ENCODE measurements around the gene C10orf105. TPM values are rescaled to one million over a fixed set of nuclear protein-coding genes. Genes with fewer than 3 reads are reported as not detected.

C10orf105 gene
- total RNA-seq, 1 experiment from 2014 or later = not detected

DNA sequence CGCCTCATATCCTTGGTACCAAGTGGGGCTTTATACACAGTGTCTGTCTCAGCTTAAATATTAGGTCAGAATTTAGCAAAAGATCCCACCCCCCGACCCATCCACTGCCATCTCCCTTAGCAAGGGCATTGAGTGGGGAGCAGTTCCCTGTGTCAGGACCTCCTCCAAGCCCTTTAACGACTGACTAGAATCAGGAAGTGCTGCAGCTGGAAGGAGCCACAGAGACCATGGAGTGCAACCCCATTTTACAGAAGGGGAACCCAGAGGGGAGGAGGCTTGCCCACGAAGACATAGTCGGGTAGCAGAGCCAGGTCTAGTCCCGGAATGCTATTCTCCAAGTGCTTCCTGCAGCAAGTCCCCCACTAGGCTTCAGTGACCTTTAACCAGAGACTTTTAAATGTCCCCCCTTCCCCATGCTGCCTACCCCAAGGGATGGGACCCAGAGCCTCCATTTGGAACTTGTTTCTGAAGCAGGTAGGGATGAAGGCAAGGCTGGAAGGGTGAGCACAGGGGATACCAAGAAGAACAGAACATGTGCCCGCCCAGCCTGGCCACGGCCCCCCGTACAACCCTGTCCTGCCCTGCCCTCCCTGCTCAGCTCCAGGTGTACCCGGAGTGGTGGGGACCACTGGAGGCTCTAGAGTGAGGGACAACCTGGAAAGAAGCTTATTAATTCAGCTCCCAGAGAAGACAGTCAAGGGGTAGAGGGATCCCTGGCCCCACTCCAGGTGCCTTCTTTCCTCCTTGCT is 41.3 kb downstream of the C10orf105 start:
- DNase-seq (ENCODE audit: low read depth) = no peak

DNA sequence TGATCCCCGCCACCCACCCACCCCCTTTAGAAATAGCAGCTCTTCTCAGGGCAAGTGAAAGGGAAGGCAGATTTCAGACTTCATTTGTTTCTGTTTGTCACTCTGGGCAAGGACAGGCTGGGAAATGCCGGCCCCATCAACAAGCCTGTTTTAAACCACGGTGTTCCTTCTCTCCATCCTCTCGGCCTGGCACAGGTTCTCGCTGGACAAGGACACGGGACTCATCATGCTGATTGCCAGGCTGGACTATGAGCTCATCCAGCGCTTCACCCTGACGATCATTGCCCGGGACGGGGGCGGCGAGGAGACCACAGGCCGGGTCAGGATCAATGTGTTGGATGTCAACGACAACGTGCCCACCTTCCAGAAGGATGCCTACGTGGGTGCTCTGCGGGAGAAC is 42.3 kb downstream of the C10orf105 start:
- DNase-seq (ENCODE audit: low read depth) = no peak

DNA sequence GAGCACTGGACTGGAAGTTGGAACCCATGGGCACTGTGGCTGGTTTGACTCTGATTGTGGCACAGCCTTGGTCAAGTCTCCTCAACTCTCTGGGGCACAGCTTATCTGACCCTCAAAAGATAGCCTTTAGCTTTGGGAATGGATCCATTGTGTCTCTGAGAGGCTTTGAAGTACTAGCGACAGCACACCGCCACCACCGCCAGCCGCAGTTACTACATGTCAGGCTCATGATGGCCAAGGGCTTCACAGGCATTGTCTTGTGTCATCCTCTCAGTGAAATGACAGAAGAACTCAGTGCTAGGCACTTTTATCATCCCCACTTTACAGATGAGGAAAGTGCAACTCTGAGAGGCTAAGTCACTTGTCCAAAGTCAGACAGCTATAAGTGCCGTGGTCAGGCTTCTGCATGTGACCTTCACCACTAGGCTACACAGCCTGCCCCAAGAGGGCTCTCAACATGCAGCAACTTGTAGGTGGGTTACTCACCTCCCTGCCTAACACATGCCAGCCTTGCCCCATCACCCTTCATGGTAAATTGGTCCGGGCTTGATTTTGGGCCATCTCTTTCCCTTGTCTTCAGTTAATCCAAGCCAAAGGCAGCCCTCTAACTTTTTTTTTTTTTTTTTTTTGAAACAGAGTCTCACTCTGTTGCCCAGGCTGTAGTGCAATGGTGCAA is 44.1 kb downstream of the C10orf105 start:
- no peak for DNase-seq (ENCODE audit: low read depth)

DNA sequence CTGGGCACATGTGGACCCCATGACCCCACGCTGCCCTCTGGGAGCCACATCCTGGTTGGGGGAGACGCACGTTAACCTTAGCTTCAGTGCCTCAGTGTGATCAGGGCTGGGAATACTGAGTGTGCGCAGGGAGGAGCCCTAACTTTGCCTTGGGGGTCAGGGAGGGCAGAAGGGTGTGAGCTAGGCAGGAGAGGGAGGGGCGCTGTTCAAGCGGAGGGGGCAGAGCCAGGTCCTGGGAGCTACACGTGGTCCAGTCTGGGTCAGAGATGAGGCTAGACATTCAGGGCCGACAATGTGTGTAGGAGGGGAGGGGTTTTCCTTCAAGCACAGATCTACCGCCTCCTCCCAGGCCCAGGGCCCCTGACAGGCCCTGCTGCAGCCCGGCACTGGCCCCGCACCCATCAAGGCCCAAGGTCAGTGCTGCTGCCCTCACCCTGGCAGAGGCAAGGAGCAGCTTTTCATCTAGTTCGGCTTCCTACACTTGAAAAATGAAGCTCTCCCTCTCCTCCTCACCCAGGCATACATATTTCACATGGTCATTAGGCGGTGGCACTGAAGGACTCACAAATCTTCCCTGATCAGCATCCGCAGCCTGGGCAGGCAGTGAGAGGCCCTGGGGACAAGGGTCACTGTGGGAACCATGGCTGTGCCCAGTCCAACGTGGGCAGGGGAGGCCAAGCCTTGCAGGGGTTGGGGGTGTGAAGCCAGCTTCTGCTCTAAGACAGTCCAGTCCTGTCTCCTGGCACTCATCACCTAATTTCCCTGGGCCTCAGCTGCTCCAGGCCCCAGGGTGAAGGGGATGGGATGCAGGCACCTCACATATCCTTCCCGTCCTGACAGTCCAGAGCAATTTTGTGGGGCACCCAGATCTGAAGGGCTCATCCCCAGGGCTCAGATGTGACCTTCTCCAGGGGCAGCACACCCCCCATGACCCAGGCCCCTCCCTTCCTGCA is 47.3 kb downstream of the C10orf105 start:
- DNase-seq (ENCODE audit: low read depth) = no peak

DNA sequence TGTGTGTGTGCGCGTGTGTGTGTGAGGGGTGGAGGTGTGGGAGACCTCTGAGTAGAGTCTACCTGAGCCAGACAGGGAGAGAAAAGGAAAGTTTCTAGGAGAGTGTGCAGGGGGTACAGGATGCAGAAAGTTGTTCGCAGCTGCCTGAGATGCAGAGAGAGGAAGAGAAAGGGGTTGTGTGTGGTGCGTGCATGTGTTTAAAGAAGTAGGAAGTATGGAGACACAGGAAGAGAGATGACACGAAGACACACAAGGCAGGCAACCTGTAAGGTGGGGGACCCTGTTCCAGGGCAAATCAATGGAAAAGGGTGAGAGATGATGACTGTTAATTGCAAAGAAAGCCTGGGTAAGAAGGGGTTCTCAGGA is 52.2 kb downstream of the C10orf105 start:
- DNase-seq (ENCODE audit: low read depth) = no peak

DNA sequence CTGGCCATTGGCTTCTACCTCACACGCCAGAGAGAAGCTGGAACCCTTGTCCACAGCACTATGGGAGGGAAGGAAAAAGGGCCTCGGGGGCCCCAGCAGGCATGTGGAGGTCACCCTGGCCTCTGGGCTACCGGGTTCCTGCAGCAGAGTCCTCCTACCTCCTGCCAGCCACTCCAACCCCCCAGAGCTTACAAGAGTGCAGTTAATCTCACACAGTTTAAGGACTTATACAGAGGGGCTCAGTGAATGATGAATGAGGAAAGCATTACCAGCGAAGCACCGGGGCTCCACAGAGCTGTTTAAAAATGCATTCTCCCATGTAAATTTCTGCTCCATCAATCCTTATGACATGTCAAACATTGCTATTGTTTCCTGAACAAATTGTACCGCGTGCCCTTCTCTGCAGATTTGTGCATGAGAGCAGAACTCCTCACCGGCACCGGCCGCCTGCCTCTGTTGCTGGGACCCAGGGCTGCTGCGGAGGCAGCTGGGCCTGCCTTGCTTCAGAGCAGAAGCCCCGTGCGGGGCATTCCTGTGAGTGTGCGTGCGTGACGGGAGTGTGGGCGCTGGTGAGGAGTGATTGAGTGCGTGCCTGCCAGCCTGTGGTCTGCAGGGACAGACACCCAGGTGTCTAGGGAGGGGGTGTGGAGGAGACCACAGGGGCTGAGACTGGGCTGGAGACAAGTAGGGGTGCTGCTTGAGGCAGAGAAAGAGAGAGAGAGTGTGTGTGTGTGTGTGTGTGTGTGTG is 52.8 kb downstream of the C10orf105 start:
- no peak for DNase-seq (ENCODE audit: low read depth)

DNA sequence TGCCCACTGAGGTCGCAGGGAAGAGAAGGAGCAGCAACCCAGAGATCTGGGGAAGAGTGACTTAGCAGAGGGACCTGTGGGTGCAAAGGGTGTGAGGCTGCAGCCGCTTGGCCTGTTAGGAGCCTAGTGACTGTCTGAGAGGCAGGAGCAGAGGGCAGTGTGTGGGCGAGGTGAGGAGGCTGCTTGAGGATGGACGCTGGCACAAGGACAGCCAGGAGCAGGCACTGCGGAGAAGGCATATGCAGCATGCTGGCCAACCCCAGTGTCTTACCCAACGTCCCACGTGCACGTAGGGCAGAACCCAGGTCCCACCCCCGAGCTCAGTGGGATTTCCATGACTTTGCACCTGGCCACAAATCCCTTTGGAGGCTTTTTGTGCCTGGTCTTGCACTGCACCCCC is 54.1 kb downstream of the C10orf105 start:
- DNase-seq (ENCODE audit: low read depth) = no peak

DNA sequence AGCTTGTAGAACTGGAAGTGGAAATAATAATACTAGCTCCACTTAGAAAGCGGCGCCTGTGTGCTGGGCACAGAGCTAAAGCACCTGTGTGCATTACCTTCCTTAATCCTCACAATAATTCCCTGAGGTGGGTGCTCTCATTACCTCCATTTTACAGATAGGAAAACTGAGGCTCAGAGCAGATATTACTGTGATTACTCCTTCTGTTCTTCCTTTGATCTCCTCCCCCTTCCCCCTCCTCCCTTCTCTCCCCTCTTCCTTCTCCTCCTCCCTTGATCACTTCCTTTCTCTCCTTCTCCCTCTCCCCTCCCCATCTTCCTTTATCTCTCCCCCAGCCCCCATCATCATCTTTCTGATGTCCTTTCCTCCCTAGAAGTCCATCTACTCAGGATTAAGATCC is 55.0 kb downstream of the C10orf105 start:
- no peak for DNase-seq (ENCODE audit: low read depth)

DNA sequence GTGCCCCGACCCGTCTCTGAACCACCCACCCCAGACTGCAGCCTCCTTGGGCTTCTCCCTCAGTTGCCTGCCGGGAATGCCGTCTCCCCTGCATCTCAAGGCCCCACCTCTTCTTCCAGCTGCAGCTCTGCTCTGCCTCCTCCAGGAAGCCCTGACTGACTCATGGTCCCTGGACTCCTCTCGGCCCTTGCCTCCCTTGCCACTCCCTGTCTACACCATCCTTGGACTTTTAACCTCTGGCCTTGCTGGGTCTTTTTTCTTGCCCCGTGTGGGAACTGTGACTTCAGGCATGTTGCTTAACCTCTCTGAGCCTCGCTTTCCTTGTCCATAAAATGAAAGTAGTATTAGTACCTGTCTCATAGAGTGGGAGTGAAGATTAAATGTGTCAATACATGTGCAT is 56.3 kb downstream of the C10orf105 start:
- DNase-seq (ENCODE audit: low read depth) = no peak

DNA sequence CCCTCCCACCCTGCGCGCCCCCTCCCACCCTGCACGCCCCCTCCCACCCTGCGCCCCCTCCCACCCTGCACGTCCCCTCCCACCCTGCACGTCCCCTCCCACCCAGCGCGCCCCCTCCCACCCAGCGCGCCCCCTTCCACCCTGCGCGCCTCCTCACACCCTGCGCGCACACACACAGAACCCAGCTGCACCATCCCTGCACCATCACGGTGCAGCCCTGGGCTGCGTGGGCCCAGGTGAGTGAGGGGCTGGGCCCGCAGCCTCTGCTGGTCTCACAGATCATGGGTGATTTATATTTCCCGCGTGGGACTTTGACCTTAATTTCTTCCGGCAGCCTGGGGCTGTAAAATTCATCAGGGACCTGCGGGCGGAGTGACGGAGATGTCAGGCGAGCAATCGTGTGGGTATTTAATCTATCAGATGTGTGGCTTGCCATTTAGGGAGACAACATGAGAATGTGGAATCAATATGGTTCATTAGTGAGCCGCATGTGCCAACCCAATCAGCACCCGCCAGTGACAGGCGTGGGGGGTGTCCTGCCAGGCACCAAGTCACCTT is 57.7 kb downstream of the C10orf105 start:
- no peak for DNase-seq (ENCODE audit: low read depth)

Other genes starting within 250 kb of the C10orf105 start
- gene VSIR, start 53.7 kb upstream of the C10orf105 start, total RNA-seq (2014; rRNA removed) = 3.5 and 18.6 TPM in 2 replicates
- 380 and 455 TPM in 2 replicates for gene PSAP, start 131.5 kb upstream of the C10orf105 start, total RNA-seq (2014; rRNA removed)
- 32.9 and 40.6 TPM in 2 replicates for gene CHST3, start 244.6 kb upstream of the C10orf105 start, total RNA-seq (2014; rRNA removed)

All from LHCN-M2 (cell line).